Stomach smooth muscle (tissue), 2 donors: ENCODE data around the gene CDH19.

Source experiments
- H3K27ac ChIP-seq: one replicate; pipeline ENCODE4 v1.7.0; 2013; ENCODE audit warnings: mild to moderate bottlenecking, low read length, inconsistent platforms
- H3K27me3 ChIP-seq, 2 donors: one replicate each; pipeline ENCODE4 v1.7.0; 2013; ENCODE audit warnings: low read length in 2 of 2; ENCODE audit not compliant: insufficient read depth in 2 of 2, control insufficient read depth in 1 of 2
- H3K36me3 ChIP-seq, 2 donors: one replicate each; pipeline ENCODE4 v1.7.0; 2013; ENCODE audit warnings: low read length in 2 of 2; ENCODE audit not compliant: control insufficient read depth in 2 of 2, insufficient read depth in 2 of 2
- H3K4me1 ChIP-seq: one replicate; pipeline ENCODE4 v1.7.0; 2013; ENCODE audit warnings: low read length; ENCODE audit not compliant: control insufficient read depth, insufficient read depth
- H3K4me3 ChIP-seq, 2 donors: one replicate each; pipeline ENCODE4 v1.7.0; 2013; ENCODE audit warnings: low read length in 2 of 2
- H3K9ac ChIP-seq, 2 donors: one replicate each; pipeline ENCODE4 v1.7.0; 2013; ENCODE audit warnings: low read length in 2 of 2, mild to moderate bottlenecking in 1 of 2
- H3K9me3 ChIP-seq, 2 donors: one replicate each; pipeline ENCODE4 v1.7.0; 2013; ENCODE audit warnings: low read length in 2 of 2; ENCODE audit not compliant: control insufficient read depth in 2 of 2
- donor health status: healthy.
- donor health status: Pancreatic carcinoma.

Gene CDH19

DNA sequence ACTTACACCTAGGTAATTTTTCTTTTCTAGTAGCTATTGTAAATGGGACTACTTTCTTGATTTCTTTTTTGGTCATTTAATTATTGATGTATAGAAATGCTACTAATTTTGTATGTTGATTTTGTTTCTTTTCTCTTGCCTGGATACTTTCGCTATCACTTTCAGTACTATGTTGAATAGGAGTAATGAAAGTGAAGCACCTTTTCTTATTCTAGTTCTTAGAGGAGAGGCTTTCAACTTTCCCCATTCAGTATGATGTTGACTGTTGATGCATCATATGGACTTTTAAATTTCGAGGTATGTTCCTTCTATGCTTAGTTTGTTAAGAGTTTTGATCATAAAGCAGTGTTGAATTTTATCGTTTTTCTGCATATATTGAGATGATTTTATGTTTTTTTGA is 142.5 kb downstream of the CDH19 start:
- H3K27me3 ChIP-seq: no peaks in the 10 kb centered on the region
- no peak overlapping the region for H3K4me3 ChIP-seq
- H3K9me3 ChIP-seq: no peaks in the 10 kb centered on the region
- H3K4me1 ChIP-seq: no peaks in the 10 kb centered on the region
- no peaks in the 10 kb centered on the region for H3K36me3 ChIP-seq
- H3K9ac ChIP-seq: no peak overlapping the region
- no peak overlapping the region for H3K27ac ChIP-seq

DNA sequence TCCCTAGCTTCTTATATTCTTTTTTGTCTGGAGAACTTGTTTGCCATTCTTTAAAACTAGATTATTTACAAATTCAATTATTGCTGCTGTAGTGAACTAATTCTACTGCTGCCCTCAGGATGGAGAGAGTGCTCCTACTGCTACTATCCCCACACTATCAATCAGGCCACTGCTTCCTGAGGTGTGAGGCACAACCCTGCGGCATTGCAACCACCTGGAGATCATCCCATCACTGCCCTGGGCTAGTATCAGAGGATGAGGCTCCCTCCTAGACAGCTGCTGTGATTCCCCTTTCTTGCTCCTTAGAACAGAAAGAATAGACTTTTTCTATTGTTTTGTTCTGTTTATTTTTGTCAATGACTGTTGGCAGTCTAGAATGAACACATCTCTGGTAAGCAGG is 146.6 kb downstream of the CDH19 start:
- H3K27me3 ChIP-seq: no peaks in the 10 kb centered on the region
- H3K9ac ChIP-seq: no peak overlapping the region
- H3K9me3 ChIP-seq: no peaks in the 10 kb centered on the region
- no peaks in the 10 kb centered on the region for H3K36me3 ChIP-seq
- no peak overlapping the region for H3K4me3 ChIP-seq
- no peak overlapping the region for H3K27ac ChIP-seq
- H3K4me1 ChIP-seq: no peaks in the 10 kb centered on the region
